Neural progenitor cell (in vitro differentiated cells): ENCODE data around the gene MACROD2.

Experiments used
- CTCF ChIP-seq: fragments of 200-600 bp; sonication (generic); IDR thresholded peaks from 2 replicates; pipeline ENCODE4 v1.5.1; 2017; ENCODE audit warnings: antibody characterized with exemption, mild to moderate bottlenecking
- EZH2 ChIP-seq: fragments of 200-600 bp; sonication (generic); IDR thresholded peaks from 2 replicates; pipeline ENCODE4 v1.6.1; 2017; ENCODE audit warnings: antibody characterized with exemption, mild to moderate bottlenecking, moderate library complexity

GRCh38 chr20:14223806-14224205 lies 228.5 kb downstream of the MACROD2 start:
- TF ChIP-seq CTCF: no peak
- TF ChIP-seq EZH2: no peak
